ENCODE measurements around the gene CXCL16.
"Not testable (repeated sequence)": the region's sequence is repeated elsewhere in the genome, so short reads cannot be mapped to it uniquely, and the experiment has no call there.

Gene CXCL16

GRCh38 chr17:4699401-4700056 is 40.2 kb downstream of the CXCL16 start:
- DNase-seq (ENCODE audit: low spot score), result not testable (repeated sequence)

GRCh38 chr17:4696437-4696805 is 43.3 kb downstream of the CXCL16 start:
- DNase-seq (ENCODE audit: low spot score), result no peak

GRCh38 chr17:4693416-4693815 is 46.3 kb downstream of the CXCL16 start:
- DNase-seq (ENCODE audit: low spot score), result no peak

- no peak for DNase-seq (ENCODE audit: low spot score)
Measured at GRCh38 chr17:4691686-4692085, 48.0 kb downstream of the CXCL16 start.

GRCh38 chr17:4690745-4691144 is 49.0 kb downstream of the CXCL16 start:
- no peak for DNase-seq (ENCODE audit: low spot score)

- not testable (repeated sequence) for DNase-seq (ENCODE audit: low spot score)
Measured at GRCh38 chr17:4689872-4690271, 49.9 kb downstream of the CXCL16 start.

GRCh38 chr17:4683739-4684138 is 56.0 kb downstream of the CXCL16 start:
- DNase-seq (ENCODE audit: low spot score), result not testable (repeated sequence)

All from hepatic stellate cell (primary cell).